Panc1 (cell line): Measurements from ENCODE around the gene ZAR1. TPM values are rescaled to one million over a fixed set of nuclear protein-coding genes. Genes with fewer than 3 reads are reported as not detected.

Source experiments
- ATAC-seq: fragments of 200-7000 bp; cut with Tn5 transposase; 2 replicates; pipeline ENCODE4 v1.9.1; 2020; ENCODE audit warnings: mild to moderate bottlenecking, moderate library complexity
- BruUV-seq: library from RNA; stranded (reverse); fragments of 400-500 nt; replicated peaks from 2 replicates; lab custom pipeline; 2021; lab: Mats Ljungman, UMichigan
- CTCF ChIA-PET: fragments of 300-600 bp; sonication (Branson Sonifier 250); formaldehyde crosslinking; loops from one replicate; lab custom pipeline; 2022; ENCODE audit warnings: antibody characterized with exemption; lab: Charles Lee
- POLR2A ChIA-PET: fragments of 300-600 bp; sonication (Branson Sonifier 250); formaldehyde crosslinking; loops from one replicate; lab custom pipeline; 2022; ENCODE audit warnings: antibody characterized with exemption; lab: Charles Lee
- DNase-seq: peaks from one replicate; pipeline ENCODE4 v3.0.0-alpha.2; 2010; ENCODE audit warnings: low read depth, low spot score
- H3K27ac ChIP-seq: 2 replicates; pipeline ENCODE4 v1.5.1; 2011; ENCODE audit warnings: mild to moderate bottlenecking, low read length, inconsistent platforms
- H3K27me3 ChIP-seq: fragments of 200-500 bp; sonication (Bioruptor generic); 2 replicates; pipeline ENCODE4 v1.6.0; 2014; ENCODE audit warnings: low read length, inconsistent platforms; ENCODE audit not compliant: control insufficient read depth, insufficient read depth
- H3K36me3 ChIP-seq: fragments of 200-500 bp; sonication (Bioruptor generic); 2 replicates; pipeline ENCODE4 v1.5.1; 2014; ENCODE audit warnings: inconsistent platforms, mild to moderate bottlenecking, low read length, moderate library complexity; ENCODE audit not compliant: control insufficient read depth, insufficient read depth
- H3K4me1 ChIP-seq: 2 replicates; pipeline ENCODE4 v1.5.1; 2011; ENCODE audit warnings: inconsistent platforms, mild to moderate bottlenecking, low read length, moderate library complexity; ENCODE audit not compliant: control insufficient read depth, insufficient read depth
- H3K4me3 ChIP-seq, 2 experiments: 2 replicates each; pipeline ENCODE4 v1.5.1; 2011 to 2012; ENCODE audit warnings: low read depth in 2 of 2, low read length in 2 of 2, mild to moderate bottlenecking in 2 of 2, inconsistent platforms in 1 of 2, moderate library complexity in 1 of 2
- H3K9me3 ChIP-seq: fragments of 200-500 bp; sonication (Bioruptor generic); 2 replicates; pipeline ENCODE4 v1.5.1; 2014; ENCODE audit warnings: low read depth, mild to moderate bottlenecking, inconsistent platforms, low read length, moderate library complexity; ENCODE audit not compliant: control insufficient read depth, insufficient read depth
- CTCF ChIP-seq: fragments of 450-650 bp; IDR thresholded peaks from 2 replicates; pipeline ENCODE4 v1.5.1; 2017; ENCODE audit warnings: mild to moderate bottlenecking
- POLR2AphosphoS5 ChIP-seq: IDR thresholded peaks from 2 replicates; pipeline ENCODE4 v1.6.1; 2012; ENCODE audit warnings: mild to moderate bottlenecking, low read depth, low read length, moderate library complexity
- REST ChIP-seq, 2 experiments: IDR thresholded peaks; 2 replicates each; pipeline ENCODE4 v1.6.1; 2011 to 2012; ENCODE audit warnings: low read depth in 2 of 2, control low read depth in 1 of 2, low read length in 1 of 2, mild to moderate bottlenecking in 1 of 2, moderate library complexity in 1 of 2; ENCODE audit not compliant: insufficient read depth in 1 of 2
- SIN3A ChIP-seq: IDR thresholded peaks from 2 replicates; pipeline ENCODE4 v1.6.1; 2012; ENCODE audit warnings: low read depth, mild to moderate bottlenecking, low read length, moderate library complexity, borderline replicate concordance; ENCODE audit not compliant: insufficient read depth
- TCF7L2 ChIP-seq: IDR thresholded peaks from 2 replicates; pipeline ENCODE4 v1.6.1; 2011; ENCODE audit warnings: mild to moderate bottlenecking, low read depth, low read length, inconsistent platforms
- in situ Hi-C: cut with HindIII; loops from 2 replicates; pipeline ENCODE4 v1.10.0; 2016; ENCODE audit warnings: low sequenced_read_pairs, low pct_unique_long_range_greater_than_20kb
- intact Hi-C: fragments of 100-400 bp; cut with micrococcal nuclease; formaldehyde crosslinking; loops from one replicate; pipeline ENCODE4 v1.10.0; 2022; ENCODE audit not compliant: unreplicated experiment
- total RNA-seq: library from RNA; stranded (reverse); gene quantifications from one replicate; pipeline ENCODE4 v1.2.1, GENCODE V29; 2021; ENCODE audit not compliant: unreplicated experiment

Gene ZAR1
- total RNA-seq, 1 experiment from 2014 or later = not detected

GRCh38 chr4:48472794-48473193, 17.3 kb upstream of the ZAR1 start:
- intact Hi-C loops = no loop called here
- Histone ChIP-seq H3K9me3 (no peaks in the 10 kb centered on the region), H3K27me3 (no peaks in the 10 kb centered on the region), H3K4me1 (no peaks in the 10 kb centered on the region), H3K4me3 (no peak overlapping the region), H3K27ac (no peak overlapping the region), H3K36me3 (no peaks in the 10 kb centered on the region)
- BruUV-seq = no TSS peak
- no peak for TF ChIP-seq POLR2AphosphoS5
- no peak for TF ChIP-seq SIN3A
- TF ChIP-seq CTCF = no peak
- TF ChIP-seq REST (IDR thresholded peaks at IDR 0.05; ENCODE audit: insufficient read depth in 1 of 2, low read depth in 2 of 2, low read length in 1 of 2) = no peak
- no peak for TF ChIP-seq TCF7L2
- CTCF ChIA-PET = no interaction called here
- in situ Hi-C loops = no loop called here
- ATAC-seq = no peak
- POLR2A ChIA-PET = no interaction called here
- no peak for DNase-seq

- H3K36me3 ChIP-seq = no peaks in the 10 kb centered on the region
- CTCF ChIA-PET = no interaction called here
- H3K4me3 ChIP-seq = no peak overlapping the region
- POLR2A ChIA-PET = no interaction called here
- H3K9me3 ChIP-seq = no peaks in the 10 kb centered on the region
- no peaks in the 10 kb centered on the region for H3K27me3 ChIP-seq
- no peak overlapping the region for H3K27ac ChIP-seq
- BruUV-seq = no TSS peak
- in situ Hi-C loops = no loop called here
- DNase-seq (no peak), ATAC-seq (no peak)
- TF ChIP-seq SIN3A = no peak
- no peak for TF ChIP-seq TCF7L2
- TF ChIP-seq POLR2AphosphoS5 = no peak
- no peak for TF ChIP-seq CTCF
- no peak for TF ChIP-seq REST (IDR thresholded peaks at IDR 0.05; ENCODE audit: insufficient read depth in 1 of 2, low read depth in 2 of 2, low read length in 1 of 2)
- intact Hi-C loops = no loop called here
- H3K4me1 ChIP-seq = no peaks in the 10 kb centered on the region
Observed at GRCh38 chr4:48475770-48476169, 14.3 kb upstream of the ZAR1 start.
